Measurements from ENCODE around the gene YIPF3.

Gene YIPF3

DNA sequence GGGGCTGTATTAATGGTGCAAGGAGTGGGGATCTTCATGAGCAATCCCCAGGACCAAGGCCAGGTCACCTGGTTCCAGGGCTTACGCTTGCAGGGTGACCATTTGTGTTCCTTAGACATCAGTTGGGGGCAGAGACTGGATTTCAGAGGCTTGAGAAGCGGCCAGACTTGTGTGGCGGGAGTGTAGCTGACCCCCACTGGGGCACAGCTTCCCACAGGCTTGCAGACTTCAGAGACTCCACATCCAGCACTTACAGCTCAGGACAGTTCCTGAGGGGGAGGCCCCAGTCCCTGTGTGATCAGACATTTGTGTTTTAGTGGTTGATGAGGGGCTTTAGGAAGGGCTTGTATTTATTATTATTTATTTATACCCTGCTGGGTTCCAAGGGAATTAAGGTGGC lies 24.1 kb downstream of the YIPF3 start:
- no peak overlapping the region for H3K4me3 ChIP-seq (ENCODE audit: control insufficient read depth, low read depth, low read length)
- TF ChIP-seq, protein P1, sequence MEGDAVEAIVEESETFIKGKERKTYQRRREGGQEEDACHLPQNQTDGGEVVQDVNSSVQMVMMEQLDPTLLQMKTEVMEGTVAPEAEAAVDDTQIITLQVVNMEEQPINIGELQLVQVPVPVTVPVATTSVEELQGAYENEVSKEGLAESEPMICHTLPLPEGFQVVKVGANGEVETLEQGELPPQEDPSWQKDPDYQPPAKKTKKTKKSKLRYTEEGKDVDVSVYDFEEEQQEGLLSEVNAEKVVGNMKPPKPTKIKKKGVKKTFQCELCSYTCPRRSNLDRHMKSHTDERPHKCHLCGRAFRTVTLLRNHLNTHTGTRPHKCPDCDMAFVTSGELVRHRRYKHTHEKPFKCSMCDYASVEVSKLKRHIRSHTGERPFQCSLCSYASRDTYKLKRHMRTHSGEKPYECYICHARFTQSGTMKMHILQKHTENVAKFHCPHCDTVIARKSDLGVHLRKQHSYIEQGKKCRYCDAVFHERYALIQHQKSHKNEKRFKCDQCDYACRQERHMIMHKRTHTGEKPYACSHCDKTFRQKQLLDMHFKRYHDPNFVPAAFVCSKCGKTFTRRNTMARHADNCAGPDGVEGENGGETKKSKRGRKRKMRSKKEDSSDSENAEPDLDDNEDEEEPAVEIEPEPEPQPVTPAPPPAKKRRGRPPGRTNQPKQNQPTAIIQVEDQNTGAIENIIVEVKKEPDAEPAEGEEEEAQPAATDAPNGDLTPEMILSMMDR (conservative IDR thresholded peaks at IDR 0.05; ENCODE audit: control insufficient read depth, insufficient read depth, low read depth, low read length), result no peak
- peak; percentile 54 for DNase-seq (ENCODE audit: low read depth)

DNA sequence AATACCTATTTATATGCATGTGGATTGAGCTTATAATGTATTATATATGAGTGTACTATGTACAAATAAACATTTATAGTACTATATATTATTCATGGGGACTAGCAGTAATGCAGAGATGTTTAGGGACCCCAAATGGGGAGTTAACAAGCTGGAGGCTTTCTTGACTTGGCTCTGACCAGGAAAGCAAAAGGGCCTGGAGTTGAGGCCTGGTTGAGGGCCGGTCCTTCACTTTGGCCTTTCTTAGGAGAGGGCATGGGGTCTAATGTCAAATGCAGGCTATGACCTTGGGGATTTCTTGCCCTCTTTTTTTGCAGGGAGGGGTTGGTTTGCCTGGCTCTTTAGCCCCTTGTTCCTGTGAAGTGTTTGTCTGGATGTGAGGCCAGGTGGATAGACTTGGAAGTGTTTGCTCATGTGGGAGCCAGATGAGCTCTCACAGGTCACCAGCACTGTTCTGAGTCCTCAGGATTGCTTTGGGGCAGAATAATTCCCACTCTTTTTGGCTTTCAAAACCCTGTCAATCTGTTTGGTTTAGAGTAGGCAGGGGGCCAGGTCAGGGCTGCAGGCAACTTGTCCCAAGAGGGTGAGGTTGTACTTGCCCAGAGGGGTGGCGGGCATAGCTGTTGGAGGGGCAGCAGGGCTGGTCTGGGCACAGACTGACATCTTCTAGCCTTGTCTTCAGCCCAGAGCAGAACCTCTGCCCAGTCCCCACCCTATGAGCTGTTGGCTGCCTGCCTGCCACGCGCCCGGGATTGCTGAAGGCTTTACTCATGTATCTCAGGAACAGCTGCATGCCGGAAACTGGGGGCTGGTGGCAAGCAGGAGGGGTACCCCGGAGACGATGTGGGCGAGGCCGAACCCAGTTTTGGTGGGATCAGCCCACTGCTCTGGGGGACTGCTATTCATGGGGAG lies 24.7 kb downstream of the YIPF3 start:
- H3K4me3 ChIP-seq (ENCODE audit: control insufficient read depth, low read depth, low read length), result no peak overlapping the region
- peak; percentile 76 for DNase-seq (ENCODE audit: low read depth)

DNA sequence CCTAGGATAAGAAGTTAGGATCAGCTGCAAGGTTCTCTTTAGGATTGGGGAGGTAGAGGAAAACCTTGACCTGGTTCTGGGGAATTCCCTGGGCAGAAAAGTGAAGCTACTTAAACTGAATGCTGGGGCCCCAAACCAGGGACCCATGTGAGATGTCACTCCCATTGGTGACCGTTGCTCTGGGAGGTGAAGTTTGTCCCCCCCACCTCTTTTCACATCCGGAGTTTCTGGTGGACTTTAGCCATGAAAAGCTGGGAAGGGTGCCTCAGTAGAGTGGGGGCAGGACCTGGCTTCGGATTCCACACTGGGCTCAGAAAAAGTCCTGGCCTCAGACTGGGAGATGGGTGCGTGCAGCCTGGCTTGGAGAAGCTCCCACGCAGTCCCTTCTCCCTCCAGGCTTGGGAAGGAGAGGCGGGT lies 26.2 kb downstream of the YIPF3 start:
- no peak overlapping the region for H3K4me3 ChIP-seq (ENCODE audit: control insufficient read depth, low read depth, low read length)
- TF ChIP-seq, protein P1 (conservative IDR thresholded peaks at IDR 0.05; ENCODE audit: control insufficient read depth, insufficient read depth, low read depth, low read length), result no peak
- DNase-seq (ENCODE audit: low read depth), result no peak

More for the DNA sequence above, 24.7 kb downstream of the YIPF3 start:
- TF ChIP-seq, protein P1 (conservative IDR thresholded peaks at IDR 0.05; ENCODE audit: control insufficient read depth, insufficient read depth, low read depth, low read length), result no peak

DNA sequence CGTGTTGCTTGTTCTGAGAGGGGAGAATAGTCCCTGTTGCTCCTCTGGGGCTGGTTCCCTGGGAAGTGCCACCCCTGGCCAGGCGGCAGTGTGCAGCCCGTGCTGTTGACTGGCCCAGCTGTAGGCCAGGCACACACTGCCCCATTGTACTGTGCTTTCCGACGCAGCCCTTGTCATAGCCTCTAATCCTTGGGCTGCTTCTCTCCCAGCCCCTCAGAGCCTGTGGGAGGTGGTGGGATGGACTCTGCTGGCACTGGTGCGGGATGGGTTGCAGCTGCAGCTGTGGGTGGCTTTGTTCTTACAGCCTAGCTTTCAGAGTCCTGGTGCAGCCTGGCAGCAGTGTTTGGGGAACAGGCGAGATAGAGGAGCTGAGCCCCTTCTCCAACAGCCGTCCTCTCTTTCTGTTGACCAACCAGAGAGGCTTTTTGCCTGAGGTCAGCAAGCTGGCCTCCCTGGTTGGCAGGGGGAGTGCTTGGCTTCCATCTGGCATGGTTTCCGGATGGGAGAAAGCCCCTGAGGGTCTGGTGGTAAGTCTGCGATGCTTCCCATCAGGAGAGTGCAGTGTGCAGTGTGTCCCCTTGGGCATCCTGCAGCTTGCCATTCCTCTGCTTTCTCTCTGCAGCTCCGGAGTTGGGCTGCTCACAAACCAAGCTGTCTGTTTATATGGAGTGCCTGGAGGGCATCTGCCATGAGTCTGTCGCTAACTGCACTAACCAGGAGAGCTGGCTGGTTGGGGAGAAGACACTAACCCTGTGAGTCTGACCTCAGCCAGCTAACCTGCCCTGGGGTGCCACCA lies 27.3 kb downstream of the YIPF3 start:
- no peak overlapping the region for H3K4me3 ChIP-seq (ENCODE audit: control insufficient read depth, low read depth, low read length)
- TF ChIP-seq, protein P1 (conservative IDR thresholded peaks at IDR 0.05; ENCODE audit: control insufficient read depth, insufficient read depth, low read depth, low read length), result no peak
- no peak for DNase-seq (ENCODE audit: low read depth)

DNA sequence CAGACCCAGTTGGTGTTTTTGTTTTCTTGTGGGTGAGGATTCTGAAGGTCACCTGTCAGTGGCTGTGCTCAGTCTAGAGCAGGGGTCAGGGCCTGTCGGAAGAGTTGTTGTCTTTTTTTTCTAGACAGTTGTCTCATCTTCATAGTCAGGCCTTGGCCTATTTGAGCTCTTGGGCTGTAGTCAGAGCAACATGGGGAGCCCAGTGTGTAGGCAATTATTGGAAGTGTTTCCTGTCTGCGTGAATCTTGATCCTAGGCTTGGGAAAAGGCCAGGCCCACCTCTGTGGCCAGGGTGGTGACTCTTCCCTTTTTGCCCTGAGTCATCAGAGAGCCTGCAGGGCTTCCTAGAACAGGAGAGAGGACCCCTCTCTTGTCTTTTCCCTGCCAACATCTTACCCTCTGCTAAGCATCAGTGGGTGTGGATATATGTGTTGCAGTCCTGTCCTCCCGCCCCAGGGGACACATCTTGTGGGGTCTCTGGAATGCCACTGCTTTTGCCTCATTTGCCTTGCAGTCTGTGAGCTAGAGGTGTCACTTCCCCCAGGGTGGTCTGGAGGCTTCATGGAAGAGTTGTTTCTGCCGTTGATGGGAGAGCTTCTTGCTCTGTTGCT lies 28.0 kb downstream of the YIPF3 start:
- TF ChIP-seq, protein P1 (conservative IDR thresholded peaks at IDR 0.05; ENCODE audit: control insufficient read depth, insufficient read depth, low read depth, low read length), result no peak
- no peak overlapping the region for H3K4me3 ChIP-seq (ENCODE audit: control insufficient read depth, low read depth, low read length)
- peak; percentile 75 for DNase-seq (ENCODE audit: low read depth)

DNA sequence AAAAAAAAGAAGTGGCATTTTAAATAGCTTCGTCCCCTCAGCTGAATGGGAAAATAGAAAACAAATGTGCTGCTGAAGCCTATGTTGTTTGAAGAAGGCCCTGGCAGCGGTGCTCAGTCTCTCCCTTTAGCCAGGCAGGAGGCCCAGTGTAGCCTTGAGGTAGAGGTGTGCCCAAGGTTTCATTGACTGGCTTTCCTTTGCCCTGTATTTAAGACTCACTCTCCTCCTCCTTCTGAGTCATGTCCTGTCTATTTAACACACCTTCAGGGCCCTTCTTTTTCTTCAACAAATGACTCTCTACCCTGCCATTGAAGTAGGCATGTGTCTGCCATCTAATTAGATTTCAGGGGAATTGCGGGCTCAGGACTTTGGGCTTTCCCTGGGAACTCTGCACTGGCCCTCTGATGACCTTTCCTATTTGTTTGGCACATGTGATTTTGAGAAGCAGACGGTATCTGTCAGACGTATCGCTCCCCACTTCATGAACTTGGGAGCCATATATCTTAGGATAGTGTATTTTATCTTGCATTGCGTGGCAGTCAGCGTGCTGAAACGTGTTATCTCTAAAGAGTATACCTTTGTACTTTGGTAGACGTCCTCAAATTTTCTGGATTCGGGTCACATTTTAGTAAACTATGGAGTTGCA lies 35.0 kb downstream of the YIPF3 start:
- TF ChIP-seq, protein P1 (conservative IDR thresholded peaks at IDR 0.05; ENCODE audit: control insufficient read depth, insufficient read depth, low read depth, low read length), result no peak
- no peak overlapping the region for H3K4me3 ChIP-seq (ENCODE audit: control insufficient read depth, low read depth, low read length)
- DNase-seq (ENCODE audit: low read depth), result no peak

Data from fibroblast of mammary gland (primary cell).